HT1080 (cell line): ENCODE data around the gene SLC25A1. TPM values are rescaled to one million over a fixed set of nuclear protein-coding genes. Genes with fewer than 3 reads are reported as not detected.
A peak's percentile ranks its signal among the peaks of the same experiment; 100 is the strongest.

Experiments
- DNase-seq: peaks from one replicate; pipeline ENCODE4 v3.0.0-alpha.2; 2015; ENCODE audit warnings: low read depth
- polyA plus RNA-seq, 2 experiments: library from polyadenylated mRNA; depleted of rRNA; stranded (reverse); fragments of >200 nt; gene quantifications; 2 replicates each; pipeline ENCODE4 v1.2.3, GENCODE V29; 2015
- total RNA-seq: library from RNA; depleted of rRNA; stranded (reverse); fragments of >200 nt; shearing (Covaris generic); gene quantifications from 2 replicates; pipeline ENCODE4 v1.2.3, GENCODE V29; 2014; rRNA removed

SLC25A1 gene
- 72.2 and 82.2 TPM in 2 replicates for total RNA-seq
- 86.8 and 104 TPM in 2 replicates for polyA plus RNA-seq (2015; cell fraction: cytosol; rRNA removed)
- polyA plus RNA-seq (2015; cell fraction: nucleus; rRNA removed): 47.0 and 53.2 TPM in 2 replicates

DNA sequence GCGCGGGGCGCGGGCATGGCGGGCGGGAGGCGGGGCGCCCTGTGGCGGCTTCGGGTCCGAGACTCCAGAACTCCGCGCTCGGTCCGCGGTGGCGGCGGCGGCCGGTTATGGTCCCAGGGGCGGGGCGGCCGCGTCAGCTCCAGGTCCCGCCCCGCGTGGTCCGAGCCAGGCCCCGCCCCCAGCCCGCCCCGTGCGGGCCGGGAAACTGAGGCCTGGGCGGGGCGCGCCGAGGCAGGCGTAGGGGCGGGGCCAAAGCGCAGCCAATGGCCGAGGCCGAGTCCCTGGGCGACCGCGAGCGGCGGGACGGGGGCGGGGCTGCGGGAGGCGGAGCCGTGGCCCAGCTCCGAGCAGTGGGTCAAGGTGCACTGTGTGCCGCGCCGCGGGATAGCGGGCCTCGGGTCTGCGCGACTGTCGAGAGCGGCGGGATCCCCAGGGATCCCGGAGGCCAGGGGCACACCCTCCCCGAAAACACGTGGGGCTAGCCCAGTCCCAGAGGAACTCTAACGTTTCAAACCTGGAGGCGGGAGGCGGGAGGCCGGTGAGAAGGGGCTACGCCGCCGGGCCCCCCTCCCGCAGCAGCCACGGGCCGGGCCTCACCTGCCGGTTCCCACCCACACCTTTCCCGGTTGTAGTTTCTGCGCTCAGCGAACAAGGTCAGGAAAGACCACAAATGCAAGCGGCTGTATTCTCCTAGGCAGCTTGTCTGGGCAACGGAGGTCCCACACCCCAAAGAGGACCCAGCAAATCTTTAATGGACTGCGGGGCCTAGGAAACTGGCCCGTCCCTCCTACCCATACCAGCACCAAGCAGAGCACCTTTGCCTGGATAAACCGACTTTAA, at the start of gene SLC25A1:
Gene SLC25A1, minus strand, starts transcription at position 80 of the 840 bp plus-strand sequence. Its CDS starts 63 bp downstream, at position 17.
- peak; percentile 73 for DNase-seq

DNA sequence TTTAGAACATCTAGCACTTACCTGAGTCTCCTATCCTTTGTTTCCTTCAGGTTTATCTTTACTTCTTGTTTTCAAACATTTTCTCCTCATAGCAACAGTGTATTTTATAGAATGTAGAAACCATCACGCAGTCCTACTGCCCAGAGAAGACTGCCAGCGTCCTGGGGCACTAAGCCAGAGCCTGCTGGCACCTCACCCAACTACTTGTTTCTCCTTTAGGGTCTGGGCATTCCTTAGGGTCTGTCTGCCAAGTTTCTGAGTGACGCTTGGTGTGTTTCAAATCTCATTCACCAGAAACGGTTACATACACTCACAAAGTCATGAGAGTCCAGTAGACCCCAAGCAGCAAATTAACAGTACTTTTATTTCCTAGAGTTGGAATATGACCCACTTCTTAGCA, 49.6 kb upstream of the SLC25A1 start:
- DNase-seq: no peak

DNA sequence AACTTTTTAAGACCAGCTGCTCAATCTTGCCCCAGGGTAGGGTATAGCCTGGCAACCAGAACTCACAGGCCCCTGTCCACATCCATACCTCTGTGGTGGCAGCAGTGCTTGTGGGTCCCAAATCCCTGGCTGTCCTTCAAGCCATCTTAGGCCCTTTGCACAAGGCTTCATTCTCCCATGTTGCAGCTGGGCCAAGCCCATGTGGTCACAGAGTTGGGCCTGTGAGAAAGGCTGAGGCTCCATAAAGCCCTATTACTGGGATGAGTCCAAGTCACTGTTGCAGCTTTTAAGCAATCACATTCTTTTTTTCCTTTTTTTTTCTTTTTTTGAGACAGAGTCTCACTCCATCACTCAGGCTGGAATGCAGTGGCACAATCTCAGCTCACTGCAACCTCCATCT, 47.9 kb upstream of the SLC25A1 start:
- DNase-seq: no peak

DNA sequence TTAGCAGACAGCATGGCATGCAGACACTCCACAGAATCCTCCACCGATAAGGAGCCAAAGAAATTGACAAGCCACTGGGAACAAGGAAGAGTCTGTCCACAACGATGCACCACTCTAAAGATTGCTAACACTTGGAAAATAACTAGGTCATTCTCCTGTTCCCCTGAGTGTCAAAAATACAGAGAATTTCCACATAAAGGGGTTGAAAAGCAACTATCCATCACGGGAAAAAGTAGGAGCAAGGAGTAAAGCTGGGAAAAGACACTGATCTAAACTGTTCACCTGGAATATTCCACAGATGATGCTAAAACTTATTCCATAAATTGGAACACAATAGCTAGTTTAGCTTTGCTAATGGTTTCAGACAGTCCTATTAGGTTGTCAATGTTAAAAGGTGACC, 47.0 kb upstream of the SLC25A1 start:
- no peak for DNase-seq

DNA sequence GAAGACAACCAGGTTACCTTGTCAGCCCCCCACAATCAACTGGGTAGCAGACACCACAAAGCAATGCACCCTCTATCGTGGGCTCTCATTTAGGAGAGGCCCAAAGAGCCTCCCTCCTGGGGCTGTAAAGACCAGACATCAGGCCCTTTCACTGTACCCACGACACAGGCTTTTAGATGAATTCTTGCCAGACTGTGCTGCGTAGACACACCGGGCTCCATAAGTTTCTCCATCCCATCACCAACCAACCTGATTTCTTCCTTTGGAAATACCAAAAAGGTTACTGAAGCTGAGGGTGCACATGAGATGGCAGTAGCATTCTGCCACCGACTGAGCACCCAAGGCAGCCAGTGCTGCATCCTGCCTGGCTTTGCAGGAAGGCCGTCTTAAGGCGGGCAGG, 46.4 kb upstream of the SLC25A1 start:
- DNase-seq: no peak

DNA sequence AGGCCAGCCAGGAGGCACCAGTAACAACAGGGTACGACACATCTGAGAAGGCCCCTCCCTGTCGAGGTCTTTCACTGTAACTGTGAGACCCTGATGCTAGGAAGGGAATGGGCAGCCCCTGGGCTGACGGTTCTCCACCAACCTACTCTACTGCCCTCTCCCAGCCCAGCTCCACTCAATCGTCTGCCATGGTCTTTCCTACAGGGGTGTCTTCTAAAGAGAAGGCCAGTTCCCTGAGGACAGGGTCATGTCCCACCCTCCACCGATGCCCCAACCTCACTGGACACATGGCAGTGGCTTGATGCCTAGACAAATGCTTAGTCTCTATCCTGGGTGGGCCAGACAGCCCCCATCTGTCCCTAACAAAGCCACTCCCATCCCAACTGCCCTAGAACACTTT, 46.0 kb upstream of the SLC25A1 start:
- no peak for DNase-seq

DNA sequence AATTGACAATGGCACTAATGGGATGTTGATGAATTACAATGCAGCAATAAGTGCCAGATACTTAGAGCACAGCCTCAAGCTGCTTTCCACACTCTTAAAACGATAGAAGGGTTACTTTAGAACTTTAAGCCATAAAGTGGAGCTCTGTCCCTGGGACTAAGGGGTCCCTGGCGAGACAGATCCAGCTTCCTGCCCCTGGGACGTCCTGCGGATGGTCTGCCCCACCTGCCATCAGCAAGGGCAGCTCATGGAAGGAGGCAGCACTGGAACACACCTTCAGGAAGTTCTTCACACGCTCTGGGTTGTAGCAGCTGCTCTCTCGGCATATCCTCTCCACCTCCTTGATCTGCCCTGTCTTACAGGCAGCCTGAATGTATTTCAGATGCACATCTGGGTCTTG, 45.1 kb upstream of the SLC25A1 start:
- DNase-seq: no peak

DNA sequence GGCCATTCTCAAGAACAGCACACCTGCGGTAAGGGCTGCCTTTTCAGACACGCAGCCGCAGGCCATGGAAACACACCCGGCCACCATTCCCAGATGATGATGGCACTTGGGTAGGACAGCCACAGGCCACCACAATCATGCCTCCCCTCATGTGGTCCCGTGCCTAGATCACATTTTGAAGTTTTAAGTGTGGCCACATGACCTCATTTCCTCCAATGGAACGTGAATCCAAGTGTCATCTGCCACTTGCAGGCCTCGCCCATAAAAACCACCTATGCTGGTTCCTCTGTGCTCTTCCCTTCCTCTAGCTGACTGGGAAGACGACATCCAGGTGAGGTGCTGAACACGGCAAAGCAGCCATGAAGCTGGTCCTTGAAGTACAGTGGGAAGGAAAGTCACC, 44.6 kb upstream of the SLC25A1 start:
- DNase-seq: no peak

DNA sequence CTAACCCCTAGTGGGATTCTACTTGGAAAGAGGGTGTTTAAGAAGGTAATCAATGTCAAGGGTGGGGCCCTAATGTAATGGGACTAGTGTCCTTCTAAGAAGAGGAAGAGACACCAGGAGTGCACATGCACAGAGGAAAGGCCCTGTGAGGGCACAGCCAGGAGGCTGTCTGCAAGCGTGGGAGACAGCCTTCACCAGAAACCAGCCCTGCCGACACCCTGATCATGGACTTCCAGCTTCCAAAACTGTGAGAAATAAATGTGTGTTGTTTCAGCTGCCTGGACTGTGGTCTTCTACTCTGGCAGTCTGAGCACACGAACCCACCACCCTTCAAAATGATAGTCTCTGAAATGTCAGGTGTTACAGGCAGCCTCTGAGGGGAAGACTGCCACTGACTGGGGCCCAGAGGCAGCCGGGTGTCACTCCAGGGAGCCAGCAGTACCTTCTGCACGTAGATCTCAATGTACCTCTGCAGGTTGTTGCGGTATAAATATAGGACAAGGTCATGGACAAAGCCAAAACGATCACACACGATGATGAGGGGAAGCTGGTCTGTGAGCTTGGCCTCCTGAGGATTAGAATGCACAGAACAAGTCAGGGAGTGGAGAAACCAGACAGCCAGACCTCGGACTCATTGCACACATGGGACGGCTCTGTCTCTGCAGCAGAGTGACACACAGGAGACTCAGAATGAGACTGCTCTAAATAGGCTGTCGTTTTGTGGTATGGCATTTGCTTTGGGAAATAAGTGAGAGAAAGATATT, 43.9 kb upstream of the SLC25A1 start:
- DNase-seq: no peak

DNA sequence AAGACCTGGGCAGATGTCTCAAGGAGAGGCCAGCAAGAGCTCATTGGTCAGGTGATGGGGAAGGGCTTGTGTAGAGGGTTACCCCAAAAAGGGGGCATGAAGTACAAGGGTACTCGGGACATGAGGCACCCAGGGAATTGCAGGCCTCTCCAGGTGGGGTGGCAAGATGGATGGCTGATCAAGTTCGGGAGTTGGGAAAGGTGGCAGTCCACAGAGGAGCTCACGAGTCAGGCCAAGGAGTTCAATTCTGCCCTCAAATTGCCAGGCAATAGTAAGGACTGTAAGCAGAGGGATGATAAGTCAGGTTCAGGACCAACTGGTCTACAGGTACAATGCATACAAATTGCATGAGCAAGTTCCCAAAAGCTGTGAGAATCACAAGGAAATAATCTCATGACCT, 42.3 kb upstream of the SLC25A1 start:
- DNase-seq: no peak

DNA sequence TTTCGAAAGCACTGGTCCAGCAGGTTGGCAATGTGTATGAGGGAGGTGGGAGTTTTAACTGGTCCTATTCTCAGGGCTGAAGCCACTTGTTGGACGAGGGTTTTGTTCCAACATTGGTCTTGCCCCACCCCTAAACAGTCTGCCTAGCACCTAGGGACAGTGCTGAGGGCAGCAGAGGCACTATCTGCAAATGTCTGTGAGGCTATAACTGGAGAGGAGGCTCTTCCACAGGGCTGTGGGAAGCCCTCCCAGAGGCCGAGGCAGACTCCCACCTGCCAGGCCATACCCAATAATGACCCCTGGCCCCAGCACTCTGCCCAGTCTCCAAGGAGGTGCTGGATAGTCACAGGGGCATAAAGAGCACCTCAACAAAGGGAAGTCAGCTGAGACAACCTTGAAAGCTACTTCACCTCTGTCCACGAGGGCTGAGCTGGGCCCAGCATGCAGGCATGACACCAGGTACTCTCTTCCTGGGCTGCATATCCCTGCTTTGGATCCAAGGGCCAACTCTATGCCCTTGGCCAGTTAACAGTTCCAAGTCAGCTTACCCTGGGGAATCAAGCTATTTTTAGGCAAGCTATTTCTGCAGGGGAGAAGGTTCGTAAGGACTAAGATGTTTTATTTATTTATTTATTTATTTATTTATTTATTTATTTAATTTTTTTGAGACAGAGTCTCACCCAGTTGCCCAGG, 40.2 kb upstream of the SLC25A1 start:
- DNase-seq: no peak

DNA sequence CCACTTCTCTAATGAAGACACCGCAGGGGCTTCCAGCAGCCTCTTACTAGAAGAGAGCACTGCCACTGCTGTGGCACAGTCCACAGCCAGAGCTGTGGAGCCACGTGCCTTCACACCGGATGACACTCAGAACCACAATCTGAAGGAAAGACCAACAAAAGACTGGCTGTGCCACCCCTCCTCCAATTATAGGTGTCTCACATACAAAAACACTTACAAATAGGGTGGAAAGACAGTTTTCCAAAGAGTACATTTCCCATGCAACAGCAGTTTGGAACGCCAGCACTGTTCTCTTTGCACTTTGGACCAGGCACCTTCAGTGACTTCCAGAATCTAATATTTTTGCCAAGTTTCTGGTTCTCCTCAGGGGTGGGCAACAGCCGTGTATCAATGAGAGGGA, 38.0 kb upstream of the SLC25A1 start:
- no peak for DNase-seq

DNA sequence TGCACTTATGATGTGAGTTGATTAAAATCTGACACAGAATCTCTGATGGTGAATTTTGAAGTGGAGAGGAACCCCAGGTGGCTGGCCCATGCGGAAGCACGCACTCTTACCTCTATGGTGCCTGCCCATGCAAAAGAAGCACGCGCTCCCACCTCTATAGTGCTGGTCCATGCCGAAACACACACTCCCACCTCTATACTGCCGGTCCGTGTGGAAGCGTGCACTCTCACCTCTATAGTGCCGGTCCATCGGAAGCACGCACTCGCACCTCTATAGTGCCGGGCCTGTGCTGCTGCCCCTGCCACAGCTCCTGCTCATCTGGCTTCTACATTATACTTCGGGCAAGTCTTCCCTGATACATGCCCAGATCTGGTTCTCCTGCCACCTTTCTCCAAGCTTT, 36.8 kb upstream of the SLC25A1 start:
- DNase-seq: no peak

DNA sequence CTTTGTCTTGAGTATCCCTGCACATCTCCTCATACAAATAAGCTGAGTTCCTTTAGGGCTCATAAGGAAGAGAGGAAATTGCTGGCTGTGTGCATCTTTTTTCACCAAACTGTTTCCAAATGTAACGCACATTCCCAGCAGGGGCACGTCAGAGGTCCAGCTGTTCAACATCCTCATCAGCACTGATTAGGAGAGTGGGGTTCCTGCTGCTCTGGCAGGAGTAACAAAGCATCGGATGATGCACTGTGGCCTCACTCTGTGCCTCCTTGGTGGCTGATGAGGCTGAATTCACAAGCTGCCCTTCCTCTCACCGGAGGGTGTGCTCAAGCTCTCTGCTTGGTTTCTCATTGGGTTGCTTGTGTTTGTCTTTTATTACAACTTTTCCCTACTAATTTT, 35.5 kb upstream of the SLC25A1 start:
- DNase-seq: no peak

DNA sequence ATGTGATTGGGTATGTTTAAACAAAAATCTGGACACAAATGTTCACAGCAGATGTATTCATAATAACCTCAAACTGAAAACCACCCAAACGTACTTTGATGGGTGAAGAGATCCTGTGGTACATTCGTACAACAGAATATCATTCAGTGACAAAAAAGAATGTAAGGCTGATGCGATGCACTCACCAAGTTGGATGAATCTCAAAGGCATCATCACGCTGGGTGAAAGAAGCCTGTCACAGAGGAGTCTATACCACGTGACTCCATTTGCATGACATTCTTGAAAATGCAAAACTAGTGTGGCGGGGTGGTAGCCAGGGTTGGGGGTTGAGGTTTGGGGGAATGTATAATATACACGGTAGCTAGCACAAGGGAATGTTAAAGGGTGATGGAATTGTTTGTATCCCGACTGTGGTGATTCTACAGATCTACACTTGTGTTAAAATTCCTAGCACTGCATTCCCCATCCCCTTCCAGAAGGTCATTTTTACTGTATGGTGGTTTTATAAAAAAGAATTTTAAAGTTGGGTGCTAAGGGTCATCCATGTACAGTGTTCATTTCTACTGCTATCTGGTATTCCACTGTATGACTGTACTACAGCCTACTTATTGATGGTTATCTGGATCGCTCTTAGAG, 35.0 kb upstream of the SLC25A1 start:
- DNase-seq: no peak

DNA sequence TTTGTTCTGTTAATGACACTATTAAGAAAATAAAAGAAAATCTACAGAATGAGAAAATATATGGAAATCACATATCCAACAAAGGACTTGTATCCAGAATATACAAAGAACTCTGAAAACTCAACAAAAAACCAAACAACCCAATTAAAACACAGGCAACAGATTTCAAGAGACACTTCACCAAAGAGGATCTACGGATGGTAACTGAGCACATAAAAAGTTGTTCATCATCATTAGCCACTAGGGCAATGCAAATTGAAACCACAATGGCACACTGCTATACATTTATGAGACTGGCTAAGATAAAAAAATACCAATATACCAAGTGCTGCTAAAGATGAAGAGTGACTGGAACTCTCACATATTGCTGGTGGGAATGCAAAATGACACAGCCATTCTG, 34.5 kb upstream of the SLC25A1 start:
- DNase-seq: no peak

DNA sequence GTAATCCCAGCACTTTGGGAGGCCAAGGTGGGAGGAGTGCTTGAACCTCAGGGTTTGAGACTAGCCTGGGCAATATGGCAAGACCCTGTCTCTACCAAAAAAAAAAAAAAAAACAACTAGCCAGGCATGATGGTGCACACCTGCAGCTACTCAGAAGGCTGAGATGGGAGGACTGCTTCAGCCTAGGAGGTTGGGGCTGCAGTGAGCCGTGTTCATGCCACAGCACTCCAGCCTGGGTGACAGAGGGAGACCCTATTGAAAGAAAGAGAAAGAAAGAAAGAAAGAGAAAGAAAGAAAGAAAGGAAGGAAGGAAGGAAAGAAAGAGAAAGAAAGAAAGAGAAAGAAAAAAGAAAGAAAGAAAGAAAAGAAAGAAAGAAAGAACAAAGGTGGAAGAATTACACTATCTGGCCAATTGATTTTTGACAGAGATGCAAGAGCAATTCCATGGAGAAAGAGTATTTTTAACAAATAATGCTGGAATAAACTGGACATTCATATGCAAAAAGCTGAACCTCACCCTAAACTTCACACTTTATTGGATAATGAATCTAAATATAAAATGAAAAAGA, 33.9 kb upstream of the SLC25A1 start:
- DNase-seq: no peak

DNA sequence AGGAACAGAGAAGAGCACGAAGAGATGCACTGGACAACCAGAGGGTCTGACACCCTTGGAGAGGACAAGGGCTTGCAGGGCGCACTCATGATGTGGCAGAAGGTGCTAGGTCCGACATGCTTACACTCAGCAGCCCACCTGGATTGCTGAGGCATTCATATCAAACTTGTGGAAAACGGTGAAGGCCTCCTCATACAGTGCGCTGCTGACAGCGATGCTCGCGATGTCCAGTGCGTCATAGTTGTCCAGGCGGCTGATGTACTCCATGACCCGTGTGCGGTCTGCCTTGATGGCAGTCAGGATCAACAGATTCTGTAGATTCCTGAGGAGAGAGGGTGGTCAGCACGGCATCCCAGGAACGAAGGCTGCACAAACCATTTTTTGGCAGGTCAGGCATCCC, 31.7 kb upstream of the SLC25A1 start:
- no peak for DNase-seq

DNA sequence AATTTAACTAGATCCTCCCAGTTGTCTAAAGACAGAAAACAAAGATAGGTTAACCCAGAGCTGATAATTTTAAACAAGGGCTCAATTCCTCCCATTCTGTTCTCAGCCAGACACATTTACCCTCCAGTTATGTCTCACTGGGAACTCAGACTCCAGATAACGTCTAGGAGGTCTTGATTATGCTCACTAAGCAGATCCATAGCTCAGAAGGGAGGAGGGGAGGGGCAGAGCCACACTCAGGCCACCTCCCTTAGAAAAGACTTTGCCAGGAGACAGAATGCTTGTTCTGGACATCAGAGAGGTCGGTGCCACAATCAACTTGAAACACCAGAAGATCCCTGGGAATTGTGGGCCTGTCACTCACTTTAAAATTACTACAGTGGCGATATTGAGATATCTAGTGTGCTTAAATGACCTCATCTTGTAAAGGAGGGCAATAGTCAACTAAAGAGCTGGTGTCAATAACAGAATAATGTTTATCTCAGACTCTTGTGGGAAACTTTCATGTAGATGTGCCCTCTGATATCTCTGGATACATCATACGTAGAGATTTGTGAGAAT, 29.8 kb upstream of the SLC25A1 start:
- no peak for DNase-seq

DNA sequence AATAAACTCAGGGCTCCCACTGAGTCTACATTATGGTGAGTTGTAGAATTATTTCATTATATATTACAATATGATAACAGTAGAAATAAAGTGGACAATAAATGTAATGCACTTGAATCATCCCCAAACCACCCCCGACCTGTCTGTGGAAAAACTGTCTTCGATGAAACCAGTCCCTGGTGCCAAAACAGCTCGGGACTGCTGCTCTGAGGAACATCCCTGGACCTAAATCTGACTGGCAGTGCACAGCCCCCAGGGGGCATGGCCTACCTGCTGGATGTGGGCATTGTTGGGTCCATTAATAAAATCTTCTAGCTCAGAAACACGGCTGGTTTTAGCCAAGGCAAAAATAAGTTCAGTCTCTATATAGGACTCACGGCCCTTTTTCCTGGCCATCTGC, 29.3 kb upstream of the SLC25A1 start:
- DNase-seq: no peak

DNA sequence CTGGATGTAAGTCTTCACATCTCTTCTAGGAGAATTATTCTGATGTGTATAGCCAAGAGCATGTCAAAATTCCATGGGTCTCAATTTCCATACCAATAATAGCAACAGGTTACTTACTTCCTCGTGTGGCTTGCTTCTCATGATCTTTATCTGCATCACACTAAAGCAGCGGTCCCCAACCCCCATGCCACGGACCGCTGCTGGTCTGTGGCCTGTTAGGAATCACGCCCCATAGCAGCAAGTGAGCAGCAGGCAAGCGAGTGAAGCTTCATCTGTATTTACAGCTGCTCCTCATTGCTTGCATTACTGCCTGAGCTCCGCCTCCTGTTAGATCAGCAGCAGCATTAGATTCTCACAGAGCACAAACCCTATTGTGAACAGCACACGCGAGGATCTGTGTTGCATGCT, 28.9 kb upstream of the SLC25A1 start:
- DNase-seq: no peak
